Measurements from ENCODE around the gene RCOR2. TPM values are rescaled to one million over a fixed set of nuclear protein-coding genes. Genes with fewer than 3 reads are reported as not detected.

RCOR2 gene
- total and polyA plus RNA-seq, 4 donors: 3.0 to 23.9 (median 16.3) TPM

DNA sequence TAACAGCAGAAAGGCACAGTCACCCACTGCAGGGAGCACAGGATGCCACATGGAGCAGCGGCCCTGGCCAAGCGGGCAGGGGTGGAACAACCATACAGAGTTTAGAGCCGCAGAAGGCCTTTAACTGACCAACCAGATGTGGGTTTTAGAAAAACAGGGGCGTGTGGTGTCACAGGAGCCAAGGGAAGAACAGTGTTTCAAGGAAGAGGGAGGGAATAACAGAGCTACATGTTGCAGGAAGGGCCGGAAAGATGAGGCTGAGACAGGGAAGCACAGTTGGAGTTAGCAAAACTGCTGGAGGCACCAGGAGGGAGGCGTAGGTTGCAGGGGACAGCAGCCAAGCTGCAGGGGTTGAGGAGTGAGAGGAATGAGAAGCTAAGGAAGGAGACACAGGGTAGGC, 14.1 kb upstream of the RCOR2 start:
- Histone ChIP-seq H3K9me3 (ENCODE audit: control insufficient read depth, insufficient read depth, low read length) (no peaks in the 10 kb centered on the region), H3K4me1 (ENCODE audit: control insufficient read depth, insufficient read depth, low read length) (peaks cover 6% of the 10 kb centered on the region), H3K4me3 (ENCODE audit: low read depth, low read length) (no peak overlapping the region), H3K36me3 (ENCODE audit: control insufficient read depth, insufficient read depth, low read length) (no peaks in the 10 kb centered on the region), H3K27ac (ENCODE audit: low read depth, low read length) (peak overlapping the region; percentile 25), H3K27me3 (ENCODE audit: control insufficient read depth, insufficient read depth, low read length) (no peaks in the 10 kb centered on the region)
- 63% methylated on average over 6 of the region's 6 CpGs for WGBS (ENCODE audit: insufficient coverage)
- no peak for DNase-seq (ENCODE audit: low read depth in 4 of 6, low spot score in 6 of 6)

DNA sequence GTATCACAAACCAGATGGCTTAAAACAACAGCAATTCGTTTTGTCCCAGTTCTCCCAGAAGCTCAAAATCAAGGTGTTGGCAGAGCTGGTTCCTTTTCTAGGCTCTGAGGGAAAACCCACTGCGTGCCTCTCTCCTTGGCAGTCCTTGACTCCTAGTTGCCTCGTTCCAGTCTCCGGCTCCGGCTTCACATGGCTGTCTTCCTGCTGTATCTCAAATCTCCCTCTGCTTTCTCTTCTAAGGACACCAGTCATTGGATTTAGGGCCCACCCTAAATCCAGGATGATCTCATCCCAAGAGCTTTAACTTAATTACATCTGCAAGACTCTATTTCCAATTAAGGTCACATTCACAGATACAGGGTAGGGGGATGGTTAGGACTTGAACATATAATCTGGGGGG, 12.7 kb upstream of the RCOR2 start:
- 77% methylated on average over 5 of the region's 5 CpGs for WGBS (ENCODE audit: insufficient coverage)

DNA sequence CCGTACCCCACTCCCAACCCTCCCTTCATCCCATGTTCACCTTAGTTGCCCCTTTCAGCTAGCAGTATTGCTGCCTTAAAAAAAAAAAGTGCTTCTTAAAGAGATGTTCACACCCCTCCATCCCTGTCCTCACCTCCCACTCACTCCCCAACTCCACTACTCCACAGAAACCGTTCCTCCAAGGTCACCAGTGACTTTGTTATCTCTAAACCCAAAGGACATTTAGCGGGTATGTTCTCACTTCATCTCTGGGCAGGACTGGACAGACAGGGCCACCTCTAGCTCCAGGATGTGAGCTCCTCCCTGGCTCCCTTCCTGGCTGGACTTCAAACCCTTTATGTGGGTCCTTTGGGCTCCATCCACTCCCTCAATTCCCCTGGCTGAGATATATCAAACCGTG, 6.4 kb upstream of the RCOR2 start:
- DNase-seq (ENCODE audit: low read depth in 4 of 6, low spot score in 6 of 6): no peak
- Histone ChIP-seq H3K27ac (ENCODE audit: low read depth, low read length) (no peak overlapping the region), H3K9me3 (ENCODE audit: control insufficient read depth, insufficient read depth, low read length) (no peaks in the 10 kb centered on the region), H3K36me3 (ENCODE audit: control insufficient read depth, insufficient read depth, low read length) (peaks cover 3% of the 10 kb centered on the region), H3K4me1 (ENCODE audit: control insufficient read depth, insufficient read depth, low read length) (peaks cover 30% of the 10 kb centered on the region), H3K27me3 (ENCODE audit: control insufficient read depth, insufficient read depth, low read length) (no peaks in the 10 kb centered on the region), H3K4me3 (ENCODE audit: low read depth, low read length) (no peak overlapping the region)
- 67% methylated on average over 4 of the region's 4 CpGs for WGBS (ENCODE audit: insufficient coverage)

More for the DNA sequence above, 12.7 kb upstream of the RCOR2 start:
- Histone ChIP-seq H3K27me3 (ENCODE audit: control insufficient read depth, insufficient read depth, low read length) (no peaks in the 10 kb centered on the region), H3K9me3 (ENCODE audit: control insufficient read depth, insufficient read depth, low read length) (no peaks in the 10 kb centered on the region), H3K27ac (ENCODE audit: low read depth, low read length) (no peak overlapping the region), H3K36me3 (ENCODE audit: control insufficient read depth, insufficient read depth, low read length) (no peaks in the 10 kb centered on the region), H3K4me1 (ENCODE audit: control insufficient read depth, insufficient read depth, low read length) (peaks cover 6% of the 10 kb centered on the region), H3K4me3 (ENCODE audit: low read depth, low read length) (no peak overlapping the region)
- no peak for DNase-seq (ENCODE audit: low read depth in 4 of 6, low spot score in 6 of 6)

DNA sequence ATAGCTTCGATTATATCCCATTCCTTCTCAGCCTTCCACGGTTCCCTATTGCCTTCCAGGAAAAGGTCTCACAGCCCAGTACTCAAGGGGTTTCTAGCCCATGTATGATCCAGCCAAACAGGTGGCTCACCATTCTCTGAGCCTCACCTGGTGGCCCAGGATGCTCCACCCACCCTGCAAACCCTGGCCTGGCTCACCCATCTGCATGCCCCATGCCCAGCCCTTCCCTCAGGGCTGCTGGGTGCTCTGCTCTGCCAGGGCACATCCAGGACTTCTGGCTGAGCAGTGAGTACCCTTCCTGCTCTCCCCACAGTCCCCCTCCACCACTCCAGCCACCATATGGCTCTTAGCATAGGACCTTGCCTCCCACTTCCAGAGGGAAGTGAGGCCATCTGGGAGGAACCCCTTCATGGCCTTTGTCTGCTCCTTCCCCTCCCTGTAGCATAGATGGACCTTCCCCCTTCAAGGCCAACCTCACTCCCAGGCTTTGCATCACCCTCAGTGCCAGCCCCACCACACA, 5.8 kb upstream of the RCOR2 start:
- peaks cover 36% of the 10 kb centered on the region for H3K4me1 ChIP-seq (ENCODE audit: control insufficient read depth, insufficient read depth, low read length)
- H3K4me3 ChIP-seq (ENCODE audit: low read depth, low read length): no peak overlapping the region
- H3K27me3 ChIP-seq (ENCODE audit: control insufficient read depth, insufficient read depth, low read length): no peaks in the 10 kb centered on the region
- H3K27ac ChIP-seq (ENCODE audit: low read depth, low read length): no peak overlapping the region
- WGBS (ENCODE audit: insufficient coverage): 73% methylated on average over 2 of the region's 2 CpGs
- H3K9me3 ChIP-seq (ENCODE audit: control insufficient read depth, insufficient read depth, low read length): no peaks in the 10 kb centered on the region
- peaks cover 3% of the 10 kb centered on the region for H3K36me3 ChIP-seq (ENCODE audit: control insufficient read depth, insufficient read depth, low read length)
- no peak for DNase-seq (ENCODE audit: low read depth in 4 of 6, low spot score in 6 of 6)

DNA sequence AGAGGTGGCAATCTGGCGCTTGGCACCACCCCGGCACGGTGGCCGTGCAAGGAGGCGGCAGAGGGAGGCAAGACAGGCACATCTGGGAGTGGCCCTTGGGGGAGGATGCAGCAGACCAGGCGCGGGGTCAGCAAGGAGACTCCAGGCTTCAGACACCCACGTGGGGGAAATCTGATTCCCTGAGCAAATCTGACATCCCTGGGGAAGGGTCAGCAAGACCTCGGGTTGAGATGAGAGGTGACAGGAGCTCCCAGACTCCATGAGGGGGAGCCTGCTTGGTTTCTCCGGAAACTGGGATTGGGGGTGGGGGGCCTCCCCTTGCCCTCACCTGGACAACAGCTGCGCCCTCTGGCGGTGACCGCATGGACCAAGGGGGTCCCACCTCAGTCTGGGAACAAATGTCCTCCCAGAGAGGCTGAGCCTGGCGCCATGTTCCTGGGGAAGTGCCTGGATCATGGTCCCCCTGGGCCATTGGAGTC, 4.0 kb upstream of the RCOR2 start:
- Histone ChIP-seq H3K27ac (ENCODE audit: low read depth, low read length) (no peak overlapping the region), H3K9me3 (ENCODE audit: control insufficient read depth, insufficient read depth, low read length) (no peaks in the 10 kb centered on the region), H3K36me3 (ENCODE audit: control insufficient read depth, insufficient read depth, low read length) (peaks cover 3% of the 10 kb centered on the region), H3K4me3 (ENCODE audit: low read depth, low read length) (no peak overlapping the region), H3K4me1 (ENCODE audit: control insufficient read depth, insufficient read depth, low read length) (peaks cover 50% of the 10 kb centered on the region), H3K27me3 (ENCODE audit: control insufficient read depth, insufficient read depth, low read length) (no peaks in the 10 kb centered on the region)
- WGBS (ENCODE audit: insufficient coverage): 28% methylated on average over 14 of the region's 14 CpGs
- peak in 1 of 6 donors; percentile 36 for DNase-seq (ENCODE audit: low read depth in 4 of 6, low spot score in 6 of 6)

DNA sequence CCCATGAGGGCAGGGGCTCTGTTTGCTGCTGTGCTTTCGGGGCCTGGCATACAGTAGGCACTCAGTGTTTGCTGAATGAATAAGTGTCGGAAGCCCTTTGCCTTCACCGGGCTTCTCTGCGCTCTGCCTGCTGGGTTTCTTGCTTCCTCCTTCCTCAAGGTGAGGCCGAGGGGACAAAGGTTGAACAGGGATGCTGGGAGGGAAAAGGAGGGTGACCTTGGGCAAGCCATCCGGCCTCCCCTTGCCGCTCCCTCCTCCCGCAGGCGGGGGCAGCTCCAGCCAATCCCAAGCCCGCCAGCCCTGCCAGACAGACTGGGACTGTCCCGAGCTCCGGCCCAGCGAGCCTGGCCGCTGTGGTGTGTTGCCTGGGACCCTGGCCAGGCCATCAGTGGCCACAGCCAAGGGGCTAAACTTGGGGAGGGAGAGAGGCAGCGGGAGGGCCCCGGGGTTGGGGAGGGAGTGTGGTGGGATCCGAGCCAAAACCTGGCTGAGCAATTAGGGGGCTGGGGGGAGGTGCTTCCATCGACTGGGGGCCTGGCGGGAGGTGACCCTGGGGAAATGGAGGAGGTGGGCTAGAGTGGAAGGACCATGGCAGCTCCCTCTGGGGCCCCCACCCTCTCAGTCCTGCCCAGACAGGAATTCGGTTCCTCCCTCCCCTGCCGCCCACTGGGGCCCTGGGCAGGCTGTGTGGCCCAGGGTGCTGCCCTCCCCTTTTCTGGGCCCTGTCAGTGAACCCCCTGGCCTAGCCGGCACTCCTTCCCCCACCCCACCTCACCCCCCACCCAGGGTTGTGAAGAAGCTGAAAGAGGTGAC, 3.4 kb upstream of the RCOR2 start:
- WGBS (ENCODE audit: insufficient coverage): 26% methylated on average over 20 of the region's 22 CpGs
- no peaks in the 10 kb centered on the region for H3K9me3 ChIP-seq (ENCODE audit: control insufficient read depth, insufficient read depth, low read length)
- no peaks in the 10 kb centered on the region for H3K27me3 ChIP-seq (ENCODE audit: control insufficient read depth, insufficient read depth, low read length)
- DNase-seq (ENCODE audit: low read depth in 4 of 6, low spot score in 6 of 6): peak in 2 of 6 donors; percentile 63 to 83
- H3K27ac ChIP-seq (ENCODE audit: low read depth, low read length): peak overlapping the region; percentile 86
- H3K36me3 ChIP-seq (ENCODE audit: control insufficient read depth, insufficient read depth, low read length): peaks cover 4% of the 10 kb centered on the region
- H3K4me1 ChIP-seq (ENCODE audit: control insufficient read depth, insufficient read depth, low read length): peaks cover 55% of the 10 kb centered on the region
- no peak overlapping the region for H3K4me3 ChIP-seq (ENCODE audit: low read depth, low read length)

DNA sequence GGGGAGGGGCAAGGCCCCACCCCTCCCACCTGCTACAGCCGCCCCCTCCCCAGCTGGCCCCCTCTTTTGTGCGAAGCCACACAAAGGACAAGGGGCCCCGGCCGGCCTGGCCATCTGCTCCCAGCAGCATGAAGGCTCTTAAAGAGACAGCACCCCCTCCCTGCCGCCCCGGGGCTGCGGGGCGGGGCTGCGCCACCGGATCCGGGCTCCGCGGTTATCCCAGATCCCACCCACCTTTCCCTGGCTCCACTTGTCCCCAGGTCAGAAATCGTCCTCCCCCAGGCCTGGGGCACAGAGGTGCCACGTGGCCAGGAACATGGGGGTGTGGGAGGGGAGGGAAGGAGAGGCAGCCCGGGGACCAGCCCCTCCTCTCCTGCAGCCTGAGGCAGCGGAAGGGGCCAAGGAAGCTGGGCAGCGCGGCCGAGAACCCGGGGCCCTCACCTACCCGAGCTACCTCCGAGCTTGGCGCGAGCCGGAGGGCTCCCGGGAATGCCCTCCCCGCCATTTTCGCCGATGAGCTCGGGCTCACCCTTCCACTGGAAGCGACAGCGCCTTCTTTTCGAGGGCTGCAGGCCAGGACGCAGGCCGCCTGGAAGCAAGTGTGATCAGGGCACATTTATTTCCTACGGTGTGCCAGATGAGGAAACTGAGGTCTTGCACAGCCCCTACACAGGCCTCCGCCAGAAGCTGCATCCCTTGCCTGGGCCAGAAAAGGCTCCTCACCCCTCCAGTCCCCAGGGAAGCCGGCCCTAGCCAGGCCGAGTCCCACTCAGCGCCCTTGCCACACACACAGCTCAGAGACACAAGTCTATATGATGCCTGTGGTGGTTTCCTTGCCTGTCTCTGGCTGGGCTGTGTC, 2.5 kb upstream of the RCOR2 start:
- DNase-seq (ENCODE audit: low read depth in 4 of 6, low spot score in 6 of 6): peak in 2 of 6 donors; percentile 77 to 78
- H3K4me1 ChIP-seq (ENCODE audit: control insufficient read depth, insufficient read depth, low read length): peaks cover 63% of the 10 kb centered on the region

DNA sequence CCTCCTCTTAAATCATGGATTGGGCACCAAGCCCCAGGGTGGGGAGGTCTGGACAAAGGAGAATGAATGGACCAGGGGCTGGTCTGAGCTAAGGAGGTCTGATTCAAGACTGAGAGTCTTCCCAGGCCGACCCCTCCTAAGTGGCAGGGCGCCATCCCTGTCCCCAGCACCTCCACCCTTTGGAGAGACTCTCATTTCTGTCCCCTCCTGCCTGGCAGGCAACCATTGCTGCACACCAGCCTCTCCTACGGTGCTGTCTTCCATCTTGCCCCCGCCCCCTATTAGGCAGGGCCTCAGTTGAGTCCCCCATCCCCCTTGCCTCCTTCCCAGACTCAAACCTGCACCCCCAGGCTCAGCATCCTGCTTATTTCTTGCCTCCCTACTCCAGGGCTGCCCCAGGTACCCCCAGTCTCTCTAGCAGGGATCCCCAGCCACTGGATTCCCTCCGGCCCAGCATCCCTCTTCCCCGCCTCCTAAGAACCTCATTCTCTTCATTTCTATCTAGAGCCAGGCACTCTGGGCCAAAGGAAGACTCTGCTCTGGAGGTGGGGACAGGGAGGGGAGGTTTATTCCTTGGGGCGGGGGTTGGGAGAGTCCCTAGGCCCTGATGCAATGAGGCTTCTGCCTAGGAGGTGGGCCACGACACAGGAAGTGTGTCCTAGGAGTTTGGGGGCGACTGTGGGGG, 1.7 kb upstream of the RCOR2 start:
- 30% methylated on average over 5 of the region's 9 CpGs for WGBS (ENCODE audit: insufficient coverage)

More for the DNA sequence above, 2.5 kb upstream of the RCOR2 start:
- Histone ChIP-seq H3K4me3 (ENCODE audit: low read depth, low read length) (peak overlapping the region; percentile 31), H3K27me3 (ENCODE audit: control insufficient read depth, insufficient read depth, low read length) (no peaks in the 10 kb centered on the region), H3K9me3 (ENCODE audit: control insufficient read depth, insufficient read depth, low read length) (no peaks in the 10 kb centered on the region), H3K27ac (ENCODE audit: low read depth, low read length) (peak overlapping the region; percentile 86), H3K36me3 (ENCODE audit: control insufficient read depth, insufficient read depth, low read length) (peaks cover 12% of the 10 kb centered on the region)
- WGBS (ENCODE audit: insufficient coverage): 9% methylated on average over 34 of the region's 41 CpGs

More for the DNA sequence above, 1.7 kb upstream of the RCOR2 start:
- Histone ChIP-seq H3K9me3 (ENCODE audit: control insufficient read depth, insufficient read depth, low read length) (no peaks in the 10 kb centered on the region), H3K4me3 (ENCODE audit: low read depth, low read length) (no peak overlapping the region), H3K27ac (ENCODE audit: low read depth, low read length) (peak overlapping the region; percentile 86), H3K36me3 (ENCODE audit: control insufficient read depth, insufficient read depth, low read length) (peaks cover 20% of the 10 kb centered on the region), H3K27me3 (ENCODE audit: control insufficient read depth, insufficient read depth, low read length) (no peaks in the 10 kb centered on the region), H3K4me1 (ENCODE audit: control insufficient read depth, insufficient read depth, low read length) (peaks cover 72% of the 10 kb centered on the region)
- DNase-seq (ENCODE audit: low read depth in 4 of 6, low spot score in 6 of 6): peak in 2 of 6 donors; percentile 68 to 72

Data from spinal cord (tissue), 10 donors.